IMR-90 (cell line): ENCODE data around the gene NT5DC2. TPM values are rescaled to one million over a fixed set of nuclear protein-coding genes. Genes with fewer than 3 reads are reported as not detected.

Source experiments
- ATAC-seq: fragments of 200-7000 bp; cut with Tn5 transposase; 2 replicates; pipeline ENCODE4 v1.9.1; 2020; ENCODE audit warnings: low read depth, mild to moderate bottlenecking, moderate library complexity
- BruUV-seq: library from RNA; stranded (reverse); fragments of 400-500 nt; replicated peaks from 2 replicates; lab custom pipeline; 2021; lab: Mats Ljungman, UMichigan
- CTCF ChIA-PET: fragments of 300-600 bp; formaldehyde crosslinking; extraction: SDS; loops from one replicate; lab custom pipeline; 2021; ENCODE audit warnings: antibody characterized with exemption; lab: Yijun Ruan, JAX
- POLR2A ChIA-PET: fragments of 300-600 bp; sonication (Branson Sonifier 250); formaldehyde crosslinking; loops from one replicate; lab custom pipeline; 2022; ENCODE audit warnings: antibody characterized with exemption; ENCODE audit not compliant: unreplicated experiment; lab: Charles Lee
- DNase-seq: peaks from one replicate; pipeline ENCODE4 v3.0.0; 2013
- H2AFZ ChIP-seq: replicated peaks from 2 replicates; pipeline ENCODE3; 2013; ENCODE audit warnings: low read length, mild to moderate bottlenecking; ENCODE audit not compliant: poor library complexity
- H2AK5ac ChIP-seq: 2 replicates; pipeline ENCODE4 v1.6.1; 2013; ENCODE audit warnings: low read depth, low read length, inconsistent platforms
- H2AK9ac ChIP-seq: replicated peaks from 2 replicates; pipeline ENCODE3; 2013; ENCODE audit warnings: mild to moderate bottlenecking, low read depth, low read length, moderate library complexity; ENCODE audit not compliant: poor library complexity
- H2BK120ac ChIP-seq: 2 replicates; pipeline ENCODE4 v1.6.1; 2013; ENCODE audit warnings: low read depth, low read length, inconsistent platforms
- H2BK15ac ChIP-seq: 3 replicates; pipeline ENCODE4 v1.6.1; 2013; ENCODE audit warnings: low read depth, low read length, inconsistent platforms
- H2BK20ac ChIP-seq: 2 replicates; pipeline ENCODE4 v1.6.1; 2013; ENCODE audit warnings: low read depth, mild to moderate bottlenecking, inconsistent platforms, low read length, moderate library complexity
- H2BK5ac ChIP-seq: 2 replicates; pipeline ENCODE4 v1.6.1; 2013; ENCODE audit warnings: mild to moderate bottlenecking, low read depth, low read length, inconsistent platforms; ENCODE audit not compliant: poor library complexity, severe bottlenecking
- H3K14ac ChIP-seq: replicated peaks from 2 replicates; pipeline ENCODE4 v1.6.1; 2013; ENCODE audit warnings: low read depth, low read length, inconsistent platforms
- H3K18ac ChIP-seq: 2 replicates; pipeline ENCODE4 v1.6.1; 2013; ENCODE audit warnings: low read depth, low read length, control low read depth
- H3K23ac ChIP-seq: 2 replicates; pipeline ENCODE4 v1.6.1; 2013; ENCODE audit warnings: low read depth, low read length, inconsistent platforms
- H3K27ac ChIP-seq: 2 replicates; pipeline ENCODE4 v1.5.1; 2013; ENCODE audit warnings: mild to moderate bottlenecking, control low read depth, low read length; ENCODE audit not compliant: insufficient read depth
- H3K27me3 ChIP-seq: 2 replicates; pipeline ENCODE4 v1.6.1; 2013; ENCODE audit warnings: low read length; ENCODE audit not compliant: control insufficient read depth, insufficient read depth
- H3K36me3 ChIP-seq: 2 replicates; pipeline ENCODE4 v1.6.1; 2013; ENCODE audit warnings: low read length, mixed read lengths; ENCODE audit not compliant: control insufficient read depth, insufficient read depth
- H3K4ac ChIP-seq: 2 replicates; pipeline ENCODE4 v1.6.1; 2013; ENCODE audit warnings: low read depth, low read length, inconsistent platforms
- H3K4me1 ChIP-seq: 2 replicates; pipeline ENCODE4 v1.6.1; 2013; ENCODE audit warnings: low read length, mixed read lengths; ENCODE audit not compliant: control insufficient read depth, insufficient read depth
- H3K4me2 ChIP-seq: 2 replicates; pipeline ENCODE4 v1.6.1; 2013; ENCODE audit warnings: low read depth, mild to moderate bottlenecking, control low read depth, low read length, moderate library complexity
- H3K4me3 ChIP-seq: 2 replicates; pipeline ENCODE4 v1.5.1; 2013; ENCODE audit warnings: low read depth, mild to moderate bottlenecking, control low read depth, low read length, moderate library complexity; ENCODE audit not compliant: insufficient read depth
- H3K56ac ChIP-seq: 2 replicates; pipeline ENCODE4 v1.6.1; 2013; ENCODE audit warnings: low read length, inconsistent platforms; ENCODE audit not compliant: insufficient read depth; ENCODE audit errors: extremely low read depth
- H3K79me1 ChIP-seq, 2 experiments: 2 replicates each; pipeline ENCODE4 v1.6.1; 2013; ENCODE audit warnings: low read length in 2 of 2, inconsistent platforms in 1 of 2, low read depth in 1 of 2
- H3K9ac ChIP-seq: 2 replicates; pipeline ENCODE4 v1.6.1; 2013; ENCODE audit warnings: low read depth, low read length, control low read depth
- H3K9me1 ChIP-seq: 2 replicates; pipeline ENCODE4 v1.6.1; 2013; ENCODE audit warnings: low read length, inconsistent platforms; ENCODE audit not compliant: insufficient read depth
- H3K9me3 ChIP-seq: 2 replicates; pipeline ENCODE4 v1.6.1; 2013; ENCODE audit warnings: low read length; ENCODE audit not compliant: control insufficient read depth, insufficient read depth
- H4K20me1 ChIP-seq: 2 replicates; pipeline ENCODE4 v1.6.1; 2013; ENCODE audit warnings: low read length, inconsistent platforms; ENCODE audit not compliant: insufficient read depth
- H4K5ac ChIP-seq: 2 replicates; pipeline ENCODE4 v1.6.1; 2013; ENCODE audit warnings: mild to moderate bottlenecking, low read depth, low read length, control low read depth
- H4K8ac ChIP-seq, 2 experiments: 2 replicates each; pipeline ENCODE4 v1.6.1; 2013; ENCODE audit warnings: low read depth in 2 of 2, low read length in 2 of 2, control low read depth in 1 of 2, inconsistent platforms in 1 of 2
- H4K91ac ChIP-seq: 2 replicates; pipeline ENCODE4 v1.6.1; 2013; ENCODE audit warnings: low read depth, low read length, inconsistent platforms; ENCODE audit not compliant: insufficient read depth
- BHLHE40 ChIP-seq: fragments of 150-350 bp; IDR thresholded peaks from 2 replicates; pipeline ENCODE4 v1.6.1; 2016; ENCODE audit warnings: mild to moderate bottlenecking, low read depth, low read length
- CEBPB ChIP-seq: IDR thresholded peaks from 2 replicates; pipeline ENCODE4 v1.6.1; 2012; ENCODE audit warnings: low read depth, low read length, improper control_type of control experiment
- CHD1 ChIP-seq: IDR thresholded peaks from 2 replicates; pipeline ENCODE4 v1.6.1; 2012; ENCODE audit warnings: low read depth, low read length, improper control_type of control experiment
- CTCF ChIP-seq: conservative IDR thresholded peaks from 2 replicates; pipeline ENCODE4 v1.5.1; 2012; ENCODE audit warnings: mild to moderate bottlenecking, low read depth, low read length, improper control_type of control experiment
- FOS ChIP-seq: fragments of 150-350 bp; IDR thresholded peaks from 2 replicates; pipeline ENCODE4 v1.6.1; 2016; ENCODE audit warnings: low read depth, low read length
- NFE2L2 ChIP-seq: fragments of 150-350 bp; IDR thresholded peaks from 2 replicates; pipeline ENCODE4 v1.6.1; 2016; ENCODE audit warnings: low read depth, mild to moderate bottlenecking, low read length
- RAD21 ChIP-seq: IDR thresholded peaks from 2 replicates; pipeline ENCODE4 v1.6.1; 2012; ENCODE audit warnings: low read length, improper control_type of control experiment
- RCOR1 ChIP-seq: IDR thresholded peaks from 2 replicates; pipeline ENCODE4 v1.6.1; 2012; ENCODE audit warnings: mild to moderate bottlenecking, low read length, improper control_type of control experiment; ENCODE audit not compliant: insufficient replicate concordance
- RFX5 ChIP-seq: IDR thresholded peaks from 2 replicates; pipeline ENCODE4 v1.8.0; 2012; ENCODE audit warnings: low read depth, mild to moderate bottlenecking, low read length, moderate library complexity
- SMC3 ChIP-seq: fragments of 150-350 bp; IDR thresholded peaks from 2 replicates; pipeline ENCODE4 v1.6.1; 2016; ENCODE audit warnings: low read depth, mild to moderate bottlenecking, antibody characterized with exemption, low read length, moderate library complexity
- USF2 ChIP-seq: fragments of 150-350 bp; IDR thresholded peaks from 2 replicates; pipeline ENCODE4 v1.6.1; 2017; ENCODE audit warnings: mild to moderate bottlenecking, antibody characterized with exemption, low read length, low read depth
- WGBS, 2 experiments: methylation state at CpG; one replicate each; pipeline versions ENCODE4 v1.1.5 to v1.1.7; 2013; ENCODE audit warnings: missing lambda C conversion rate in 2 of 2; ENCODE audit not compliant: insufficient read length in 1 of 2; ENCODE audit errors: extremely low coverage in 2 of 2; 5-methylcytosine and 5-hydroxymethylcytosine counted together
- dilution Hi-C: fragments of 300-500 bp; cut with HindIII; formaldehyde crosslinking; loops from one replicate; pipeline ENCODE4 v1.14.3; 2018; ENCODE audit warnings: low sequenced_read_pairs; ENCODE audit not compliant: unreplicated experiment
- in situ Hi-C: fragments of 300-500 bp; cut with MboI; formaldehyde crosslinking; loops from 3 replicates; pipeline ENCODE4 v1.14.3; 2019; ENCODE audit warnings: low sequenced_read_pairs, inconsistent platforms, mixed read lengths
- intact Hi-C: fragments of 100-400 bp; cut with micrococcal nuclease; formaldehyde crosslinking; loops from 2 replicates; pipeline ENCODE4 v1.10.0; 2022
- polyA plus RNA-seq, 3 experiments: library from polyadenylated mRNA; depleted of rRNA; stranded (reverse); fragments of >200 nt; gene quantifications; 2 replicates each; pipeline ENCODE4 v1.2.3, GENCODE V29; 2012; ENCODE audit warnings: low replicate concordance in 1 of 3
- total RNA-seq: library from RNA; depleted of rRNA; stranded (reverse); fragments of >200 nt; gene quantifications from 2 replicates; pipeline ENCODE4 v1.2.3, GENCODE V29; 2012

Gene NT5DC2
- total and polyA plus RNA-seq, 2 of the 4 experiments (the other 2 are of a cell fraction), result 161 to 200 TPM

GRCh38 chr3:52527732-52528585, 5.7 kb downstream of the NT5DC2 start:
- ChIA-PET POLR2A (no interaction called here), CTCF (no interaction called here)
- H3K79me1 ChIP-seq, result peaks cover 16 to 76% of the 10 kb centered on the region in 2 experiments
- no peak overlapping the region for H2BK120ac ChIP-seq
- dilution Hi-C loops (no loop called here), intact Hi-C loops (no loop called here), in situ Hi-C loops (no loop called here)
- no peaks in the 10 kb centered on the region for H3K9me3 ChIP-seq
- 87% methylated on average over 3 of the region's 18 CpGs; no CpG with 5 or more reads in 1 of the 2 experiments for WGBS, 2 experiments
- H3K4me2 ChIP-seq, result no peak overlapping the region
- H2AK5ac ChIP-seq, result no peak overlapping the region
- no peak overlapping the region for H3K23ac ChIP-seq
- no peak overlapping the region; the same call in 1 of the 2 replicates for H3K4ac ChIP-seq
- H2BK20ac ChIP-seq, result no peak overlapping the region
- peaks cover 21% of the 10 kb centered on the region for H3K4me1 ChIP-seq
- H3K18ac ChIP-seq, result no peak overlapping the region
- no peak overlapping the region for H2BK15ac ChIP-seq
- no peak overlapping the region for H4K8ac ChIP-seq
- H3K27me3 ChIP-seq, result no peaks in the 10 kb centered on the region
- H3K14ac ChIP-seq, result no peak overlapping the region
- H3K9me1 ChIP-seq, result peaks cover 28% of the 10 kb centered on the region
- no peak overlapping the region for H3K56ac ChIP-seq
- peaks cover 57% of the 10 kb centered on the region for H3K36me3 ChIP-seq
- ATAC-seq, result no peak
- no peak overlapping the region for H4K91ac ChIP-seq
- TF ChIP-seq CTCF (no peak), FOS (no peak), RAD21 (no peak), BHLHE40 (no peak), RCOR1 (no peak), USF2 (no peak), SMC3 (no peak), NFE2L2 (no peak), CHD1 (no peak), CEBPB (no peak), RFX5 (no peak)
- no peak overlapping the region for H2BK5ac ChIP-seq
- peaks cover 49% of the 10 kb centered on the region for H4K20me1 ChIP-seq
- H4K5ac ChIP-seq, result no peak overlapping the region
- BruUV-seq, result TSS peak; percentile 70
- no peak for DNase-seq
- H2AK9ac ChIP-seq, result no peak overlapping the region
- H3K4me3 ChIP-seq, result no peak overlapping the region
- H3K27ac ChIP-seq, result no peak overlapping the region
- no peak overlapping the region for H2AFZ ChIP-seq
- H3K9ac ChIP-seq, result no peak overlapping the region
